Activated CD8-positive, alpha-beta memory T cell treated with anti-CD3 and anti-CD28 coated beads, Interleukin-2, amount 50 U/mL, for 48 hours (primary cell): ENCODE measurements around the gene TCAP.
"Not testable (repeated sequence)": the region's sequence is repeated elsewhere in the genome, so short reads cannot be mapped to it uniquely, and the experiment has no call there.

Experiments
- DNase-seq: peaks from one replicate; pipeline ENCODE4 v3.0.0-alpha.2; 2020

The TCAP gene

DNA sequence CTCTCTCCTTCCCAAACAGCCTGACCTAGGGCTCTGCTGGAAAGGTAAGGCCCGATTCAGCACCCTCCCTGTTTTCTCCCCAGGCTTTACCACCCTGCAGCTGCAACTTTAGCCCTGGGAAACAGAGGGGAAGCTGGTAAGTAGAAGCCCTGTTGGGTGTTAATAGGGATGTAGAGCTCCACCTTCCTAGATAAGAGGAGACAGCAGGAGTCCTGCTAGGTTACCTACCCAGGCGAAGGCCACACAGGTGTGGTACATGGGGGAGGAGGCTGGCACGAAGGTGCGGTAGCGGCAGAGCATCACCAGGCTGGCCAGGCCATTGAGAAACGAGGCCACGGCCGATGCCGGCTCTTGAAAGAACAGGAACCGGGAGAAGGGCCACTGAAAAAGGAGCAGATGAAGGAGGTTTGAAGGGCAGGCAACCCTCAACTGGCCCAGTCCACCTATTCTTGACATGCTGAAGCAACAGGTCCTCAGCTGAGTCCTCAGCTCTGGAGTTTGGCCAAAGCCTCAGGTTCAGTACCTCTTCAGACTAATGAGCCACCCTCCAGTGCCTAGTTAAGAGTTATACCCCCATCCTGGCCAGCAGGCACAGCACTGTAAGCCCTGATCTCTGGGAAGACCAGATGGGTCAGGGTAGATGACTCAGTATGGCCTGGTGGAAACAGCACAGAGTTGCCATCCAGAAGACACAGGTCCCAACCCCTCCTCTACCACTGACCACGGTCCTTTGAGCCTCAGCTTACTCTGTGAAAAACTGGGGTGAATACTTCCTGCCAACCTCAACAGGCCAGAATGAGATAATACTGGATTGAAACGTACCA lies 19.4 kb downstream of the TCAP start:
- no peak for DNase-seq

DNA sequence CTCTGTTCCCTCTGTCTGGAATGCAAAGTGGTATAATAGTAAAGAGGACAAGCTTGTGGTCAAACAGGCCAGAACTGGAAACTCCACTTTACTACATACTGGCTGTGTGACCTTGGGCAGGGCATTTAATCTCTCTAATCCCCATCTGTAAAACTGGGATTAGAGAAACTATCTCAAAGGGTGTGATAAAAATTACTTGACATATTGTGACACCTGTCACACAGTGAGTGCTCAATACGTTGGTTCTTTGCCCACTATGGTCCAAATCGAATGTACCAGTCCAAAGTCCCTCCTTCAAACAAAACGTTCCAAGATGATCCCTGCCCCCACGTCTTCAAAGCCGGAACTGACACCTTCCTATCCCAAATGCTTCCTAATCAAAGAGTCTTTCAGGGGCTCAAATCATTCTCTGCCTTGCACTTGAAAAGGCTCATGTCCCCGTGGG lies 22.0 kb downstream of the TCAP start:
- no peak for DNase-seq

DNA sequence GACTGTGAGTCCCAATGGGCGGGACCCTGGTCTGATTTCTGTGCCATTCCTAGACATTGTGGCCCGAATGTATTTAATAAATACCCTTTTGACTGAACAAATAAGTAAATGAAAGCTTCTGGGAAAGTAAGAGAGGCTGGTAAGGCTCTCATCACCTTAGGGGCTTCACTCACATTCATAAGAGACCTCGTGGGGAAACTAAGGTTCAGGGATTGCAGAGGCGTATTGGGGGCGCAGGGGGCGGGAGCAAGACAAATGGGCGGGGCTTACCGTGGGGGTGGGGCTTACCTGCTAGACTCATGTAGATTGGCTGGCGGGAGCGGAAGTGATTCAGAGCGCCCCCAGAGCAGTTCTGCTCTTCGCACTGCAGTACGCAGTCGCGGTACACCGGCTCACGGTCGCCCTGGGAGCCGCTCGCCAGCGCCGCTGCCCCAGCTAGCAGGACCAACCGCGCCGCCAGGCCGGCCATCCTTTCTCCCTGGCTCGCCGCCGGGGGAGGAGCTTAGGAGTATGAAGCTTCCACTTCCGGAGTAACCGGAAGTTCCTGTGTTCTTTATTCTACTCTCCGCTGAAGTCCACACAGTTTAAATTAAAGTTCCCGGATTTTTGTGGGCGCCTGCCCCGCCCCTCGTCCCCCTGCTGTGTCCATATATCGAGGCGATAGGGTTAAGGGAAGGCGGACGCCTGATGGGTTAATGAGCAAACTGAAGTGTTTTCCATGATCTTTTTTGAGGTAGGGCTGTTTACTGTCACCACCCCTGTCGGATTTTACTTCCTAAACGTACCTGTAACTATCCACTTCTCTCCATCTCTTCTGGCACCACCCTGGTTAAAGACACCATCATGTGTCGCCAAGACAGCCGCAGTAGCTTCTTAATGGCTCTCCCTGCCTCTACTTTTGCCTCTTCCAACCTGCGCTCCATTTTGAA lies 22.7 kb downstream of the TCAP start, which contains the start of gene PGAP3:
PGAP3 (minus strand) TSS at position 512 of the 929 bp plus-strand sequence; CDS start at position 469, 43 bp downstream.
- peak; percentile 92 for DNase-seq

DNA sequence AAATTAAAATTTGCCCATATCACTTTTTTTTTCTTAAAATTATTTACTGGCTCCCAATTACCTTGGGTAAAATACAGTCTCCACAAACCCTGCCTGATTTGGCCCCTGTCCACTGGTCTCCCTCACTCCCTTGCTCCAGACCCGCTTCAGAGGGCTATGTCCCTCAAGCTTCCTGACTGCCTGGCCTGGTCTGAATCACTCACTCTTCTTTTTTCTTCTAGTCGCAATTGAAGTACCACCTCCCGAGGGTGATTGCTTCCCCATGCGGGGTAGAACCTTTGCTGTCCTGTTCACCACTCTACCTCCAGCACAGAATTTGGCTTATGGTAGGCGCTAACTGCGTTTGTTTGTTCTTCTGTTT lies 23.3 kb downstream of the TCAP start:
- DNase-seq, result no peak

DNA sequence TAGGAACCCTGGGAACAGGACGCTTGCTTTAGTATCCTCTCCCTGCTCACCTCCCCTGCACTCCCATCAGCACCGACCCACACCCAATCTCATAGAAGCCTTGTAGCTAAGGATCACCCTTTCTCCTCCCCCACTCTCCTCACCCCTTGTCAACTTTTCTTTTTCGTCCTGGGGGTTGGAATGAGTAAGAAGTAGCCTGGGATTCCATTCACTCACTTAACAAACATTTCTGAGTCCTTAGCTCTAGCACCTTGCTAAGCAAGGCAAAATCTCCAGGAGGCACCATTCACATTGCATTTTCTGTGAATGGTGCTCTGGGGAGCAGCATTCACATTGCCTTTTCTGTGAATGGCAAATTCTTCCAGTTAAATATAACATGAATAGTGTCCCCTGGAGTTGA lies 23.8 kb downstream of the TCAP start:
- no peak for DNase-seq

DNA sequence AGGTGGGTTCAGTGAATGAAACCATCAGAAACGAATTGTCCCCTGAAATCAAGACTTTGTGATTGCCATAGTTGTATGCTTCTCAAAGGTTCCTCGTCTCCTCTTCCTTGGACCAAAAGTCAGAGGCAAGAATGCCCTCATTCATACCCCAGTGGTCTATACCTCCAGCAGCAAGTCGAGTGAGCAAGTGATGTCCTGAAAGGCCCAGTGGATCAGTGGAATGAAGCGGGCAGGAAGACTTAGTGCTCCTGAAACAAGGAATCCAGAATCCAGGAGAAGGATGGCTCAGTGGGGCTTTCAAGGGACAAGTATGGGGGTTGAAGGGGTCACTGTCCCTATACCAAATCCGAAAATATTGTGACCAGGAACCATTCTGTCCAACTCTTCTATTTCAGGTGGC lies 29.4 kb downstream of the TCAP start:
- no peak for DNase-seq

DNA sequence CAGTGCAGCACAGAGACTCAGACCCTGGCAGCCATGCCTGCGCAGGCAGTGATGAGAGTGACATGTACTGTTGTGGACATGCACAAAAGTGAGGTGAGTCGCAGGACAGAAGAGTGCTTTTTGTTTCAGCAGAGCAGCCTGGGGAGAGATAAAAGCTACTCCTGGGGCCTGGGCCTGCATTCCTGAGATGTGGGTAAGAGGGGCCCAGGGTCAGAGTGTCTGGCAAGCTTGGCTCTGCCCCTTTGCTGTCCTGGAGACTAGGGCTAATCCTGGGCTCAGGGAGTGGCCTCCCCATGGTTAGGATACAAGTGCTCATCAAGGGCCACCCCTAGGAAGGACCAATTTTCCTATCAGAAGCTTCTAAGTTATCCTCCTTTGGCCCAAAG lies 29.9 kb downstream of the TCAP start:
- no peak for DNase-seq

DNA sequence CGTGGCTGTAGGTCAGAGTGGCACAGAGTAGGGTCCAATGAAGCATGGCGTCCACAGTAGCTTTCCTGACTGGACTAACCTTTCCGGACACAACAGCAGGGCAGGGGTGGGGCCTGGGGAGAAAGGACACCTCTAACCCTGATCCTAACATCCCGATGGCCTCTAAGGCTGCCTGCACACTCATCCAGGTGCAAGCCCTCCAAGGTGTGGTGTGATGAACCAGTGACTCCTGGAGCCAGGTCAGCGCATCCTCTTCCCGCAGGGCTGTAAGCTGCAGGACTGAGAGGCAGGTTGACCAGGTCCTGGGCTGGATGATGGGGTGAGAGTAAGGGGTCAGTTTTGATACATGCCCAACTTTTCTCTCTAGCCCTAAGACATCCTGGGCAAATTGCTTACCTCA lies 31.6 kb downstream of the TCAP start:
- DNase-seq, result no peak

DNA sequence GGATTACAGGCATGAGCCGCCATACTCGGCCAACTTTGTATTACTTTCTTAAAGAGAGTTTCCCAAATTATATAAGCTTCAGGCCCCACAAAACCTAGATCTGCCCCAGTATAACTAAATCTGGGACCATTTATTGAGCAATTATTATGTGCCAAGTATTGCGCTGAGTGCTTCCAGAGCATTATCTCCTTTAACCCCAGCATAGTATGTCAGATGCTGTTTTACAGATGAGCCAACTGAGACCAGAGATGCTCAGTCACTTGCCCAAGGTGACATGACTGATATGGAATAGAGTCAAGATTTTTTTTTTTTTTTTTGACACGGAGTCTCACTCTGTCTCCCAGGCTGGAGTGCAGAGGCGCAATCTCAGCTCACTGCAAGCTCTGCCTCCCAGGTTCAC lies 32.8 kb downstream of the TCAP start:
- no peak for DNase-seq

DNA sequence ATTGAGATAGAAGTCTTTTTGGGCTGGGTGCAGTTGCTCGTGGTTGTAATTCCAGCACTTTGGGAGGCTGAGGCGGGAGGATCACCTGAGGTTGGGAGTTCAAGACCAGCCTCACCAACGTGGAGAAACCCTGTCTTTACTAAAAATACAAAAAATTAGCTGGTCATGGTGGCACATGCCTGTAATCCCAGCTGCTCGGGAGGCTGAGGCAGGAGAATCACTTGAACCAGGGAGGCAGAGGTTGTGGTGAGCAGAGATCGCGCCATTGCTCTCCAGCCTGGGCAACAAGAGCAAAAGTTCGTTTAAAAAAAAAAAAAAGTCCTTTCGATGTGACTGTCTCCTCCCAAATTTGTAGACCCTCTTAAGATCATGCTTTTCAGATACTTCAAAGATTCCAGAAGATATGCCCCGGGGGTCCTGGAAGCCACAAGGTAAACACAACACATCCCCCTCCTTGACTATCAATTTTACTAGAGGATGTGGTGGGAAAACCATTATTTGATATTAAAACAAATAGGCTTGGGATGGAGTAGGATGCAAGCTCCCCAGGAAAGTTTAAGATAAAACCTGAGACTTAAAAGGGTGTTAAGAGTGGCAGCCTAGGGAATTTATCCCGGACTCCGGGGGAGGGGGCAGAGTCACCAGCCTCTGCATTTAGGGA lies 34.1 kb downstream of the TCAP start:
- not testable (repeated sequence) for DNase-seq

DNA sequence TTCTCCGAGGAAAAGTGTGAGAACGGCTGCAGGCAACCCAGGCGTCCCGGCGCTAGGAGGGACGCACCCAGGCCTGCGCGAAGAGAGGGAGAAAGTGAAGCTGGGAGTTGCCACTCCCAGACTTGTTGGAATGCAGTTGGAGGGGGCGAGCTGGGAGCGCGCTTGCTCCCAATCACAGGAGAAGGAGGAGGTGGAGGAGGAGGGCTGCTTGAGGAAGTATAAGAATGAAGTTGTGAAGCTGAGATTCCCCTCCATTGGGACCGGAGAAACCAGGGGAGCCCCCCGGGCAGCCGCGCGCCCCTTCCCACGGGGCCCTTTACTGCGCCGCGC lies 34.6 kb downstream of the TCAP start, which contains the start of gene ERBB2:
ERBB2 (plus strand) TSS at position 247 of the 330 bp plus-strand sequence. CDS start 175 bp downstream, outside the sequence.
- DNase-seq, result no peak

DNA sequence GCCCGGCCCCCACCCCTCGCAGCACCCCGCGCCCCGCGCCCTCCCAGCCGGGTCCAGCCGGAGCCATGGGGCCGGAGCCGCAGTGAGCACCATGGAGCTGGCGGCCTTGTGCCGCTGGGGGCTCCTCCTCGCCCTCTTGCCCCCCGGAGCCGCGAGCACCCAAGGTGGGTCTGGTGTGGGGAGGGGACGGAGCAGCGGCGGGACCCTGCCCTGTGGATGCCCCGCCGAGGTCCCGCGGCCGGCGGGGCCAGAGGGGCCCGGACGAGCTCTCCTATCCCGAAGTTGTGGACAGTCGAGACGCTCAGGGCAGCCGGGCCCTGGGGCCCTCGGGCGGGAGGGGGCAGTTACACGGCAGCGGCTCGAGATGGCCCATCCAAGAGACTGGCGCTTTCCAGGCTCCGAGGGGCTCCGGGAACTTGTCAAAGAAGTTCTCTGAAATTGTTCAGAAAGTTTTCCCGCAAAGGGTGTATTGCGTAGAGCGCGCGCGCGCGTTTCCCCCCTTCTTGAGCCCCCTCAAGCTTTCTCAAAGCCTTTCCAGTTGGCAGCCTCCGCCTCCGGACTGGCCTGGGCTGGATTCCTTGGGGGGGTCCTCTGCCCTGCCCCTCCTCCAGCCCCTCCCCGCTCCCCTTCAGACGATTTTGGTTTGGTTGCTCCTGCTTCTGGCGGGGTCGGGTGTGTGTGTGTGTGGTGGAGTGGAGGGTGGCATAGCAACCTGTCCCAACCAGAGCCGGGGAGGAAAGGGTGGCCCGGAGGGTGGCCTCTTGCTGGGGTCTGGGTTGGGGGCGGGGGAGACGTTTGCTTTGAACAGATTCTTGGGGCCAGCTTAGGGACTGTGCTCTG lies 35.2 kb downstream of the TCAP start:
- no peak for DNase-seq

DNA sequence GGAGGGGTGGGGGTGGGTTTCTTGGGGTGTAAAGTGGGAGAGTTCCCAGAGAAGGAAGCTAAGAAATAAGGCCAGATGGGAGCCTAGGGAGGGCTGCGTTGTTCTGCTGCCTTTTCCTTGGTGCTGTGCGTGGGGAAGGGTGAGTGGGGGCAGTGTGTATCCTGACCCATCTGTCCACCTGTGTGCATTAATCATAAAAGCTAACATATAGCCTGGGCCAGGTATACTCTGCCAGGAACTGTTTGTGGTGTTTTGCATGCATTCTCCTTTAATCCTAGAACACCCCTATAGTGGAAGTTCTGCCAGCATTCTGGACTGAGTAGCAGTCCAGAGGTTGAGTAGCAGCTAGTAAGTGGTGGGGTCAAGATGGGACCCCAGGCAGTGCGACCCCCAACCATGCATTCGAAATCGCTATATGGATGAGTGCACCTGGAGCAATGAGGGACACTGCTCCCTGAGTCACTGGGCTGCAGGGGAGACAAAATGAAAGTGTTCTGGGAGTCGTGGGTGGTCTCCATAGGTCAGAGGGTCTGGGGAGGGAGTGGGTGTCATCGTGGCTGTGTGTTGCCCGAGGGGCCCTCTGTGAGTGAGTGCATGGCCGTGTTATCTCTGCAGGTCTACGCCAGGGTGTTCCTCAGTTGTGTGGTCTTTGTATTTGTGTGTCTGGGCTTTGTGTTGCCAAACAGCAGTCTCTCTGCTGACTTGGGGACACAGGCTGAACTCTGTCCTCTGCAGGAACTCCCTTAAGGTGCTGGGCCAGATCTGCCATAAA lies 36.0 kb downstream of the TCAP start:
- DNase-seq, result no peak

DNA sequence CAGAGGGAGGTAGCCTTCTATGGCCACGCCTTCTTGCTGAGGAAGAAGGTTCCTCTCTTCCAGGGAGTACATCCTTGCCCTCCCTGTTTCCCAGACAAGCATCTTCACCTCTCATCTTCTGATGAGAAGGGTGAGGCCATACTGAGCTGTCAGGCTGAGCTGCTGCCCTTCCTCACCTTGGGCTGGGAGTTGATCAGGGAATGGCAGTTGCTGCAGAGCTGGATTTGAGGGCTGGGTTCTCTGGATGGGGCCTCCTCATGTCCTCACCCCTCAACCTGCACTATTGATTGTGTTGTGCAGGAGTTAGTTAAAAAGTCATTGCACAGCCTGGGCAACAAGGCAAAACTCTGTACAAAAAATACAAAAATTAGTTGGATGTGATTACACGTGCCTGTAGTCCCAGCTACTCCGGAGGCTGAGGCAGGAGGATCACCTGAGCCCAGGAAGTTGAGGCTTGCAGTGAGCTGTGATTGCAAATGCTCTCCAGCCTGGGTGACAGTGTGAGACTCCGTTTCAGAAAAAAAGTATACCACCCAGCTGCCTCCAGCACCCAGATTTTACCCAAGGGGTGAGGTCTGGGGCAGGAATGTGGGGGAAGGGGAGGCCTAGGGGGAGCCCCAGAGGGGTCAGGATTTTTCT lies 36.8 kb downstream of the TCAP start:
- no peak for DNase-seq

DNA sequence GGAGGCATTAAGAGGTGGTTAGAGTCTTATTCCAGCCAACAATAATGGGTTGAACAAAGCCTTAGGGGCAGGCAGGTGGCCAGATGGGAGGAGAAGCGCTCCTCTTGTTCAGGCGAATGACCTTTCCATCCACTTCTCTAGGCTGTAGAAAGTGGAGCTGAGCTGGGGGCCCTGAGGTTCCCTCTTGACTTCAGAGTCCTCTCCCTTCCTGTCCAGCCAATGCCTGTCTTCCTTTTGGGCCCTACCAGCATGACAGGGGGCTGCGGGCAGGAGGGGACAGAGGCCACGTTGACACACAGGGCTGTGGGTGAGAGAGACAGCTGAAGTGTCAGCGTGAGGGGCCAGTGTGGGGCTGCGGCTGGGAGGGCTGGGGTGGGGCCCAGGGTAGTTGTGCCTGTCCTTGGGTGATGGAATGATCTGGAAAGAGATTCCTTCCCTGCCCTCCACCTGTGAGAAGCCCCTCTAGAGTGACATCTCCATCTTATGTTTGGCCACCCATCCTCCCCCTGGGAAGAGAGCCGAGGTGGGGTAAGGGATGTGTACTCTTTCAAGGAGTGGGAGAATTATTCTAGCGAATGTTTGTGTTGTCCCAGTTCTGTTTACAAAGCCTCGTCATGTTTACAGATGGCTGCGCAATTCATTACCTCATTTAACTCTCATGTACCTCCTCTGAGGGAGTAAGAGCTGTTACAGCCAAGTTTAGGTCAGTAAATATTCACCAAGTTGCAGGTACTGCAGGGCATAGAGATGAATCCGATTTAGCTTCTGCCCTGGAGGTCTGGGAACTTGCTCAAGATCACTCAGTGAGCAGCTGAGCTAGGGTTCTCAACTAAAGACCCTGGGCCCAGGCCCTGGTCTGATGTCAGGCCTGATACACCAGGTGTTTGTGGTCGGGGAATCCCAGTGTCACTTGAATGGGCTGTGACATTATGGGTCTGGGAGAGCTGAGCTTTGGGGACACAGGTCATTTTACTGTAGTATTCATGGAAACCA lies 38.0 kb downstream of the TCAP start:
- DNase-seq, result no peak

DNA sequence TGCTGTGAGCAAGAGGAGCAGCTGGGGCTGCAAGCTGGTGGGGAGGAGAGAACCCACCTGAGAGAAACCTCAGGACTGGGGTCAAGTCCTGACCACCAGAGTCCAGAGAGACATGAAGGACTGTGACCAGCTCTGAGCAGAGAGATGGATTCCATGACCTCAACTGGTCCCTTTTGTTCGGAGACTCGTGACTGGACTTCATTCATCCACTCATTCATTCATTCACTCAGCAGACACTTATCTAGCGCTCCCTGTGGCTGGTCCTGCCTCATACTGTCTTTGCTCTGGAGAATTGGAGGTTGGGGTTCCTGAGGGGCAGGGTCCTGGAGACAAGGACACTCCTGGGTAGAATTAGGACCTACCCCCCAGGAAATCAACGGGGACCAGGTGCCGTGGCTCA lies 38.8 kb downstream of the TCAP start:
- DNase-seq, result no peak

DNA sequence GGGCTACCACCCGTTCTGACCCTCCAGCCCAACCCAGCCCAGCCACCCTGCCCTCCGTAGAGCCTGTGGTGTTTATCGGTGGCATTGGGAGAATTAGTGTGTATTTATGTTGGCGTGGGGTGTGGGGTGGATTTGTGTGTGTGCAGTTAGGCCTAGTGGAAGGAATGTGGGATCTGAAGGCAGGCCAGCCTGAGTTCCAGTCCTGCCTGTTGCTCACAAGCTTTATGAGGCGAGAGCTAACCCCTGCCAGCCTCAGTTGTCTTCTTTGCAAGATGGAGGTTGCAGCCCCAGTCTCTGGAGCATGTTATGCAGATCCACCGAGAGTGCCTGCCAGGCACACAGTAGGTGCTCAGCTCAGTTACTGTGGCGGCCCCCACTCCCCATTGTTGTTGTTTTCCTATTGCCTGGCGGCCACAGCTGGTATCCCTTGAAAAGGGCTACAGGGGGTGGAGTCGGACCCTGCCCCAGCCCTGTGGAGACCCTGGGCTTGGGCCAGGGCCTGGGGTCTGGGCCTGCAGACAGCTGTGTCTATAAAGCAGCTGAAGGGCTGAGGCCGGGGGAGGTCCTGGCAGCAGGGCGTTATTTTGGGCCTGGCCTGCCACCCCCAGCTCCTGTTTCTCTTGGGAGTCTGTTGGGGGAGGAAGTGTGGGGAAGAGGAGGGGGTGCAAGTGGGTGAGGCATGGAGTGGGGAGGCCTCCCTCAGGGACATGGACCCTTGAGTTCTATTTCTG lies 39.8 kb downstream of the TCAP start:
- no peak for DNase-seq

DNA sequence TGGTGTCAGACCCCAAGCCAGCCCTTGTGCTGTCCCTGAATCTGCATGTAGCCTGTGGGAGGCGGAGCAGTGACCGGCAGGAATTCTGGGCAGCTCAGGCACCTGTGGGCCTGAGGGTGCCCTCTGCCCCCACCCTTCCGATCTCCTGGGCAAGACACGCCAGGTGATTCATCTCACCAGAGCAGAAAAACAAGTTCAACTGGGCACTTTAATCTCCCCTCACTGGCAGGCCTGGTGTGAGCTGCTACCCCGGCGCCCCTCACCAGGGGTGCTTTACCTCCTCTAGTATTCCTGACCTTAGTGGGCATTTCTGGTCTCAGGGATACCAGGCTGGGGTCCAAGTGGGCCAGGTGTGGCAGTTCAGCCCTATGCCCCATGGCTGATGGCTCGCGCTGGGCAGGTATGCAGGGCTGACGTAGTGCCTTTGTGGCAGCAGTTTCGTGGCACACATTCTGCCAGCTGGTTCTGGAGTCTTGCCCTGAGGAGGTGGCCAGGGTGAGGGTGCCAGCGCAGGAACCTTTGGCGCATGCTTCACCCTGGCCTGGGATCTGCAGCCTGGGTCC lies 40.7 kb downstream of the TCAP start:
- DNase-seq, result no peak

DNA sequence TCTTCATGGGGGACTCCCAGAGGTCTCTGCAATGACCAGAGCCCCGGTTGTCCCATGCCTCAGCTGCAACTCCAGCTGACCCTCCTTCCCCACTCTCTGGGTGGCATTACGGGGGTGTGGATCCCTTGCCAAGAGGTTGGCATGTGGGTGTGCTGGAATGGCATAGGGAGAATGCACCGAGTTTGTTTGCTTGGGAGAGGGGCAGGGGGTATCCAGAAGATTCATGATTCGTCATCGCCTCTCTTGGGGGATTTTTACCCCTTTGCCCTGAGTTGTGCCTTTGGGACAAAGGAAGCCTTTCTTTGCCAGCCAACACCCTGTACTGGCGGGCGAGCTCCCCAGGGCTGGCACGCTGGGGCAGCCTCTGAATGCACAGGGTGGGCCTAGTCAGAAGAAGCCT lies 41.2 kb downstream of the TCAP start:
- DNase-seq, result no peak
